DMS114 treated with DMSO at 0.1 percent for 48 hours (cell line): ENCODE results near the gene KRTAP4-5.
"Not testable (repeated sequence)": the region's sequence is repeated elsewhere in the genome, so short reads cannot be mapped to it uniquely, and the experiment has no call there.

ENCODE experiments used
- DNase-seq: peaks from one replicate; lab custom pipeline; 2025; ENCODE audit not compliant: unreplicated experiment; lab: John Stamatoyannopoulos, UW

Gene KRTAP4-5

DNA sequence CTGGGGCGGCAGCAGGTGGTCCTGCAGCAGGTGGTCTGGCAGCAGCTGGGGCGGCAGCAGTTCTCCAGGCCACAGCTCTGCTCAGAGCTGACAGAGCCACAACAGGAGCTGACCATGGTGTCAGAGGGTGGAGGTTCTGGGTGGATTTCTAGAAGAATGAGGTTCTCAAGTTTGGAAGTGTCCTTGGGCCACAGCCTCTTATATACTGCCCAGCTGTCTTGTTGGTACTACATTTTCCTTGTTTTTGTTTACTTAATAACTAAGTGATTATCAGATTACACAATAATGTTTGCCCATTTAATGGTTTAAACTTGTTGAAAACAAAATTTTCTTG lies at the start of gene KRTAP4-5:
TSS of gene KRTAP4-5 (minus strand) at position 174 of the 334 bp plus-strand sequence. CDS start at position 116, 58 bp downstream.
- no peak for DNase-seq

- no peak for DNase-seq
These were observed 46.4 kb upstream of the KRTAP4-5 start for GRCh38 chr17:41196068-41196467.

GRCh38 chr17:41190328-41190727 lies 40.7 kb upstream of the KRTAP4-5 start:
- DNase-seq, result no peak

- not testable (repeated sequence) for DNase-seq
These were observed 40.3 kb upstream of the KRTAP4-5 start, which contains the start of gene KRTAP9-1 for GRCh38 chr17:41189837-41190318. Gene KRTAP9-1 (plus strand): TSS chr17:41189887. CDS start chr17:41189887, 0 bp downstream.

- no peak for DNase-seq
These were observed 37.2 kb upstream of the KRTAP4-5 start for GRCh38 chr17:41186872-41187271.

GRCh38 chr17:41185001-41185400 lies 35.4 kb upstream of the KRTAP4-5 start:
- no peak for DNase-seq

DNA sequence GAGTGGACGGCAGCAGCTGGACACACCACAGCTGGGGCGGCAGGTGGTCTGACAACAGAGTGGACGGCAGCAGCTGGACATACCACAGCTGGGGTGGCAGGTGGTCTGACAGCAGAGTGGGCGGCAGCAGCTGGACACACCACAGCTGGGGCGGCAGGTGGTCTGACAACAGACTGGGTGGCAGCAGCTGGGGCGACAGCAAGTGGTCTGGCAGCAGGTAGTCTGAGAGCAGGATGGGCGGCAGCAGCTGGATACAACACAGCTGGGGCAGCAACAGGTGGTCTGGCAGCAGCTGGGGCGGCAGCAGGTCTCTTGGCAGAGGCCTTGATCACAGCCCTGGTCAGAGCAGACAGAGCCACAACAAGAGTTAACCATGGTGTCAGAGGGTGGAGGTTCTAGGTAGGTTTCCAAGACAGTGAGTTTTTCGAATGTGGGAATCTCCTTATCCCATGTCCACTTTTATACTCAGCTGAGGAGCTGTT lies 34.9 kb upstream of the KRTAP4-5 start, which contains the start of gene KRTAP4-1:
TSS of gene KRTAP4-1 (minus strand) at position 432 of the 482 bp plus-strand sequence. CDS start at position 375, 57 bp downstream.
- no peak for DNase-seq

DNA sequence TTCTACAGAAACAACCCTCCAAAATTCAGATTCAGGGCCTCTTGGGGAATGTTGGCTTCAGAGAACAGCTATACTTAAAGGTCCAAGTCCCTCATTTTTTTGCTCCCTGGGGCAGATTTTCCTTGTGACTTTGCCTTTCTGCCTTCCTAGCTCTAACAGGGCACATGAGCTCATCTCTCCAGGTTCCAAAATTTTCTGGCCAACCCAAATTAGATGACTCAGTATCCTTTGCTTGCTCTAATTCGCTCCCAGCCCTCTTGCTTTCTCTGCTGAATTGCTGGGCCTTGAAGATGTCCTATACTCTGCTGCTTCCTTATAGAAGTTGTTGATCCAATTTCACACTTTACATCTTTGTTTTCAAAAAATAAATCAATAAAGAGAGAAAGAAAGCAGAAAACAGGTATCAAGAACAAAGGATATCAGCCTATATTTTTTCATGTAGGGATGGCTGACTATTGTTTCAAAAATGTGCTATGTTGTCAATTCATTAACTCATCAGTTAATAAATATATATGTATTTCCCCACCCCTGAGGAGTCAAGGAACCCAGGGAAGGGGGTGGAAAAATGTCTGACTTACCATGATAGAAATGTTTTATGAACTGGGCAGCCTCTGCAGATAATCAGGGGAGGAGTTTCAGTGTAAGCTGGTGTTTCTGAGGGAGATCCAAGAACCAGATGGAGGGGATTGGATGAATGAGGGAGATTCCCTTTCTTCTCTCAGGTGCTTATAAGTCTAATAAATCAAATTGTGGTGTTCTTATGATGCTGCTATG lies 29.4 kb upstream of the KRTAP4-5 start:
- no peak for DNase-seq

DNA sequence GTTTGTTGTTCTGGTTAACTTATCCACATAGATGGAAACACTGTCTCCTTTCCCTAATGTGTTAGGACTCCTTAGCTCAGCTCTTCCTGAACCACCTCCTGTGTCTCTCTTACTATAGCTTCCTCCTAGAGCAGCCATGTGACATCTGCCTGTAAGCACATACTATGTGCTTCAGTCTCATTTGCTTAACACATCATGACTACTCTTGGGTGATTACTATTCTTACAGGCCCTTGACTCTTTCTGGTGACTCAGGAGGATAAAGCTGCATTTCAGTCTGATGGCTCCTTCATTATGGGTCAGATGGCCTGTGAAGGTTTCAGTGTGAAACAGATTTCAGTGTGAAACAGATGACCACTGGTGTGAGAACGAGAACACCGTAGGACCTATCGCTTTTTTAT lies 28.7 kb upstream of the KRTAP4-5 start:
- DNase-seq, result no peak

DNA sequence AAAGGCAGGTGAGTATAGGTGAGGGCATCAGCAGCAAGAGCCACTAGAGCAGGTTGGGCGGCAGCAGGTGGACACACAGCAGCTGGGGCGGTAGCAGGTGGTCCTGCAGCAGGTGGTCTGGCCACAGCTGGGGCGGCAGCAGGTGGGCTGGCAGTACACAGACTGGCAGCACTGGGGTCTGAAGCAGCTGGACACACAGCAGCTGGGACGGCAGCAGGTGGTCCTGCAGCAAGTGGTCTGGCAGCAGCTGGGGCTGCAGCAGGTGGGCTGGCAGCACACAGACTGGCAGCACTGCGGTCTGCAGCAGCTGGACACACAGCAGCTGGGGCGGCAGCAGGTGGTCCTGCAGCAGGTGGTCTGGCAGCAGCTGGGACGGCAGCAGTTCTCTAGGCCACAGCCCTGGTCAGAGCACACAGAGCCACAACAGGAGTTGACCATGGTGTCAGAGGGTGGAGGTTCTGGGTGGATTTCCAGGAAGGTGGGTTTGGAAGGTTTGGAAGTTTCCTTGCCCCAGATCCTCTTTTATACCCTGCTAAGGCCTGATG lies 28.2 kb upstream of the KRTAP4-5 start, which contains the start of gene KRTAP4-2:
TSS of gene KRTAP4-2 (minus strand) at position 495 of the 545 bp plus-strand sequence. CDS start at position 438, 57 bp downstream.
- DNase-seq, result no peak

GRCh38 chr17:41176744-41177387 lies 27.2 kb upstream of the KRTAP4-5 start:
- no peak for DNase-seq

DNA sequence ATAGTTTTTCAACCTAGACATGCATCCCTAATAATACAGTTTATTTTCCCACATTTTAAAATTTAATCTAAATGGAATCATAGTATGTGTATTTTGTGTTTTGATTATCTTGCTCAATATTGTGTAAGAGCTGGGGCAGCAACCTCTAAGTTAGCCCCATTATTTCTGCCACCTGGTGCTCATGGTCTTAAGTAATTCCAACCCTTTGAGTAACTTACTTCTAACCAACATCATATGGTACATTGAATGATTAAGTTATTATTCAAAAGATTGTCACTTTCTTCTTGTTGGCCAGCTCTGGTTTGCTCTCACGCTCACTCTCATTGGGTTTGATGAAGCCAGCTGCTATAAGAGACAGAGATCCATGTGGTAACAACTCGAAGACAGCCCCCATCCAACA lies 22.3 kb upstream of the KRTAP4-5 start:
- DNase-seq, result no peak

DNA sequence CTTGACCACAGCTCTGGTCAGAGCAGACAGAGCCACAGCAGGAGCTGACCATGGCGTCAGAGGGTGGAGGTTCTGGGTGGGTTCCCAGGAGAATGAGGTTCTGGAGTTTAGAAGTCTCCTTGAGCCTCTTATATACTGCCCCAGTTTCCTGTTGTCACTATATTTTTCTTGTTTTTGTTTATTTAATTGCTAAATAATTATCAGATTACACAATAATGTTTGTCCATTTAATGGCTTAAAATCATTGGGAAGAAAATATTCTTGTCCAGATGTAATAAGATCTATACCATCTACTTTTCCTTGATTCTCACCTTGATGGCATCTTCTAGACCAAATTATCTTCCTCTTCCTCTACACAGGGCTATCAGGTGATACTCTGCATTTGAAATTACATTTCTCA lies 18.5 kb upstream of the KRTAP4-5 start, which contains the start of gene KRTAP4-3:
TSS of gene KRTAP4-3 (minus strand) at position 101 of the 400 bp plus-strand sequence. CDS start at position 52, 49 bp downstream.
- DNase-seq, result no peak

DNA sequence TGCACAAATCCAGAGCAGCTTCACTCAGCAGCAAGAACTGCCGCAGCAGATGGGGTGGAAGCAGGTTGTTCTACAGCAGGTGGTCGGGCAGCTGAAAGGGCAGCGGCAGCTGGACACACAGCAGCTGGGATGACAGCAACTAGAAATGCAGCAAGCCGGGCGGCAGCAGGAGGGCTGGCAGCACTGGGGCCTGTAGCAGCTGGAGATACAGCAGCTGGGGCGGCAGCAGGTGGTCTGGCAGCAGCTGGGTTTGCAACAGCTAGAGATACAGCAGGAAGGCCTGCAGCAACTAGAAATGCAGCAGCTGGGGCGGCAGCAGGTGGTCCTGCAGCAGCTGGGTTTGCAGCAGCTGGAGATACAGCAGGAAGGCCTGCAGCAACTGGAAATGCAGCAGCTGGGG lies 17.9 kb upstream of the KRTAP4-5 start:
- DNase-seq, result no peak

- no peak for DNase-seq
These were observed 14.2 kb upstream of the KRTAP4-5 start for GRCh38 chr17:41163828-41164227.

DNA sequence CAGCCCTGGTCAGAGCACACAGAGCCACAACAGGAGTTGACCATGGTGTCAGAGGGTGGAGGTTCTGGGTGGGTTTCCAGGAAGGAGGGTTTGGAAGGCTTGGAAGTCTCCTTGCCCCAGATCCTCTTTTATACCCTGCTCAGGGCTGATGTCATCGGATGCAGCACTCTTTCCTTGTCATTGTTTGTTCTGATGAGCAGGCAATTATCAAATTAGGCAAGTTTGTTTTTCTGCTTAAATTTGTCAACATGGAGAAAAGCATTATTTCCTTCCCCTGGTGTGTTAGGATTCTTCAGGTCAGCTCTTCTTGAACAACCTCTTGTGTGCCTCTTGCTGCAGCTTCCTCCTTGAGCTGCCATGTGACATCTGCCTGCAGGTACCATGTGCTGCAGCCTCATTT lies 11.0 kb upstream of the KRTAP4-5 start, which contains the start of gene KRTAP4-4:
TSS of gene KRTAP4-4 (minus strand) at position 101 of the 400 bp plus-strand sequence. CDS start at position 44, 57 bp downstream.
- DNase-seq, result no peak

DNA sequence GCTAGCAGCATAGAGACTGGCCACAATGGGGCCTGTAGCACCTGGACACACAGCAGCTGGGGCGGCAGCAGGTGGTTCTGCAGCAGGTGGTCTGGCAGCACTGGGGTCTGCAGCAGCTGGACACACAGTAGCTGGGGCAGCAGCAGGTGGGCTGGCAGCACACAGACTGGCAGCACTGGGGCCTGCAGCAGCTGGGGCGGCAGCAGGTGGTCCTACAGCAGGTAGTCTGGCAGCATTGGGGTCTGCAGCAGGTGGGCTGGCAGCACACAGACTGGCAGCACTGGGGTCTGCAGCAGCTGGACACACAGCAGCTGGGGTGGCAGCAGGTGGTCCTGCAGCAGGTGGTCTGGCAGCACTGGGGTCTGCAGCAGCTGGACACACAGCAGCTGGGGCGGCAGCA lies 10.6 kb upstream of the KRTAP4-5 start:
- not testable (repeated sequence) for DNase-seq

GRCh38 chr17:41153856-41154255 lies 4.2 kb upstream of the KRTAP4-5 start:
- DNase-seq, result no peak

- DNase-seq, result no peak
These were observed 1.9 kb upstream of the KRTAP4-5 start for GRCh38 chr17:41151525-41151924.

- DNase-seq, result no peak
These were observed 401 bp upstream of the KRTAP4-5 start for GRCh38 chr17:41150026-41150425.

DNA sequence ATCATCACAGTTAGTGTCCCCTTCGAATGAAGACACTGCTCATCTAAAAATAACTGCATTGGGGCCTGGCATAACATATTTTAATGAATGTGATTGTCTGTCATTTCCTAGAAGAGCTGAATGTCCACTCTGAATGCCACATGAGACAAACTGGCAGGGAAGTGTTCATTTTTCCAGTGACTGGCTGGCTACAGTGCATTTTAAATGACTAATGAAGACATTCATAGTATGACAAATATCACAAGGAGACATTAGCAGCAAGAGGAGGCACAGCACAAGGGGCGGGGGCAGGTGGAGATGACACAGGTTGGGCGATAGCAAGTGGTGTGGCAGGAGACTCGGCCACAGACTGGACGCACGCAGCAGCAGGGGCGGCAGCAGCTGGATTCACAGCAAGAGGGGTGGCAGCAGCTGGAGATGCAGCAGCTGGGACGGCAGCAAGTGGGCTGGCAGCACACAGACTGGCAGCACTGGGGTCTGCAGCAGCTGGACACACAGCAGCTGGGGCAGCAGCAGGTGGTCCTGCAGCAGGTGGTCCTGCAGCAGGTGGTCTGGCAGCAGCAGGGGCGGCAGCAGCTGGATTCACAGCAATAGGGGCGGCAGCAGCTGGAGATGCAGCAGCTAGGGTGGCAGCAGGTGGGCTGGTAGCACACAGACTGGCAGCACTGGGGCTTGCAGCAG lies 514 bp downstream of the KRTAP4-5 start:
- not testable (repeated sequence) for DNase-seq
